GM10266 (cell line): ENCODE measurements around the gene TDG.

Source experiments
- DNase-seq: peaks from one replicate; pipeline ENCODE4 v3.0.0; 2012; ENCODE audit errors: extremely low spot score
- TF ChIP-seq, protein P1 (sequence below): IDR thresholded peaks from 2 replicates; pipeline ENCODE4 v1.5.1; 2012; ENCODE audit warnings: mild to moderate bottlenecking, low read depth; ENCODE audit not compliant: control insufficient read depth, insufficient read depth; ENCODE audit errors: missing control alignments

Gene TDG

DNA sequence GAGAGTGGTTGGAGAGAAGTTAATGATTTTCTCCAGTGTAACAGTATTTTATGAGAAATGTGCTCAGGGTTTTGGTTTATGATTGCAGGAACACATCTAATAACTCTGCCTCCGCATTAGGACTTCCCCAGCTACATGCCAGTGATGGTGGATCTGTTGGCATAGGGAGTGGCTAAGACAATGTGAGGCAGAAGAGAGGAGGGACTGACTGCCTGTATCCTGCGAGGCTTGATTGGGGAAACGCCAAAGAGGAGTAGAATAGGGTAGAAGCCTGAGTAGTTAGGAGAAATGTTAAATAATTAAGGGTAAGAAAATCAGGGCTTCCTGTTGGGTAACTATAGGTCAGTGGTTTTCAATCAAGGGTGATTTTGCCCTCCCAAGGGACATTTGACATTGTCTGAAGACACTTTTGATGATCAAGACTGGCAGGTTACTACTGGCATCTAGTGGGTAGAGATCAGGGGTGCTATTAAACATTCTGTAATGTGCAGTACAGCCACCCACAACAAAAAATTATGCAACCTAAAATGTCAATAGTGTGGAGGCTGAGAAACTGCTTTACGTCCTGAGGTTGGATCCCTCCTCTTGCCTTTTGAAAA, 12.8 kb downstream of the TDG start:
- DNase-seq = no peak

DNA sequence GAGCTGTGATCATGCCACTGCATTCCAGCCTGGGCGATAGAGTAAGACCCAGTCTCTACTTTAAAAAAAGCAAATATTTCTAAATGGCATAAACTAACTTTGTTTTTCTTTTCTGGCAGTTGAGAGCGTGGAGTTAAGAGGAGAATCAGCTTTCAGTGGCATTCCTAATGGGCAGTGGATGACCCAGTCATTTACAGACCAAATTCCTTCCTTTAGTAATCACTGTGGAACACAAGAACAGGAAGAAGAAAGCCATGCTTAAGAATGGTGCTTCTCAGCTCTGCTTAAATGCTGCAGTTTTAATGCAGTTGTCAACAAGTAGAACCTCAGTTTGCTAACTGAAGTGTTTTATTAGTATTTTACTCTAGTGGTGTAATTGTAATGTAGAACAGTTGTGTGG, 21.2 kb downstream of the TDG start:
- no peak for DNase-seq
- TF ChIP-seq, protein P1, sequence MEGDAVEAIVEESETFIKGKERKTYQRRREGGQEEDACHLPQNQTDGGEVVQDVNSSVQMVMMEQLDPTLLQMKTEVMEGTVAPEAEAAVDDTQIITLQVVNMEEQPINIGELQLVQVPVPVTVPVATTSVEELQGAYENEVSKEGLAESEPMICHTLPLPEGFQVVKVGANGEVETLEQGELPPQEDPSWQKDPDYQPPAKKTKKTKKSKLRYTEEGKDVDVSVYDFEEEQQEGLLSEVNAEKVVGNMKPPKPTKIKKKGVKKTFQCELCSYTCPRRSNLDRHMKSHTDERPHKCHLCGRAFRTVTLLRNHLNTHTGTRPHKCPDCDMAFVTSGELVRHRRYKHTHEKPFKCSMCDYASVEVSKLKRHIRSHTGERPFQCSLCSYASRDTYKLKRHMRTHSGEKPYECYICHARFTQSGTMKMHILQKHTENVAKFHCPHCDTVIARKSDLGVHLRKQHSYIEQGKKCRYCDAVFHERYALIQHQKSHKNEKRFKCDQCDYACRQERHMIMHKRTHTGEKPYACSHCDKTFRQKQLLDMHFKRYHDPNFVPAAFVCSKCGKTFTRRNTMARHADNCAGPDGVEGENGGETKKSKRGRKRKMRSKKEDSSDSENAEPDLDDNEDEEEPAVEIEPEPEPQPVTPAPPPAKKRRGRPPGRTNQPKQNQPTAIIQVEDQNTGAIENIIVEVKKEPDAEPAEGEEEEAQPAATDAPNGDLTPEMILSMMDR = no peak

More for the DNA sequence above, 12.8 kb downstream of the TDG start:
- TF ChIP-seq, protein P1 = no peak

DNA sequence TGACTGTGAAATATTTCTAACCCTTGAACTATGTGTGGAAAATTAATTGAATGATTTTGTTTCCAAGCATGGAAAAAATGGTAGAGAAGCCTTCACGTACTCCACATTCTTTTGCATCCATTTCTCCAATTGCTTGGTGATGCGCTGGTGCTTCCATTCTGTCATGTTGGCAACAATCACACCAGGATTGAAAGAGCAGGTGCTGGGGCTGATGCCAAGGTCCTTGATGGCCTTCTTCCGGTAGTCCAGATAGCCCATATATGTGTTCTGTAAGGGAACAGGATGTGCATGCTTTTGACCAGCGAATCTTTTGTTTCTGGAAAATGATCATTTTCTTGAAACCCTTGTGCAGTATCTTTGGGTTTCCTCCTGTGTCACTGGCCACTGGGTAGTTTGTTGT, 28.6 kb downstream of the TDG start:
- TF ChIP-seq, protein P1 = no peak
- no peak for DNase-seq

DNA sequence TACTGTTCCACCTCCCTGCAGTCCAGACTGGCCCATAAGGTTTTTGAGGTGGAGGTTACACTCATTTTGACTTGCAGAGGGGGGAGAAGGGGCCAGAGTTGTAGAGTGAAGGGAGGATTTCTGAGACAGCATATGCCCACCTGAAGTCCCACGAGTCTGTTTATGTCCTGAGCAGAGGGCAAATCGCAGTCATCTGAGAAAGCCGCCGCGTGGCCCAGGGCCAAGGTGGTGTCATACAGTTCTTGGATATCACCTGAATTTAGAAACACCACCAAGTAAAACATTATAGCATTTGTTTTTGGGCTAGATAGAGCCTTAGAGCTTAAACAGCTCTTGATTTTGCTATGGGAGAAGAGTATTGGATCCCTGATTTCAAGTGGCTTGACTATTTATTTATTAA, 30.9 kb downstream of the TDG start:
- no peak for DNase-seq

DNA sequence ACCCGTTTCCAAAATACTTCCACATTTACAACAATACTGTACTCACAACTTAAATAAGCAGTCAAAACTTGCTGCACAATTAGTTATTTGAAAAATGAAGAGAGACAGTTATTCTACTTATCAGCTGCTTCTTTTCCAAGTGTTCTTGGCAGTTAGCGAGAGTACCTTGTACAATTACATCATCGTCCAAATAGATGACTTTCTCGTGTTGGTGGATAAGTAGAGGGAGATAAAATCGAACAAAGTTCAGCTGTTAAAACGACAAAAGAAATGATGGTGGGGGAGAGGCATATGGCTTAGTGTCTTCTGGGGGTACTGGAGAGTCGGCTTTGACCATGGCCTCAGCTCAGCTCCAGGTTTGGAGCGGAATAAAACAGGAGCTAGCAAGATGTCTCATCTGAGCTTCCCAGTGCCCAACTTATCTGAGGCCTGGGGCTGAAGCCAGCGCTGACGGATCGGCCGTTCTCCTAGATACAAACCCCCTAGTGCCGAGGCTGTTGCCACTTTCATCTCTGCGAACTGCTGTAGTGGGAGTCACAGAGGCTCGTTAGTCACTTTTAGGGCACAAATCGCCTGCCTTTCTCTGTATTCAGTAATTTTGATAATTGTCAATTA, 31.7 kb downstream of the TDG start:
- no peak for DNase-seq
- TF ChIP-seq, protein P1 = no peak

More for the DNA sequence above, 30.9 kb downstream of the TDG start:
- TF ChIP-seq, protein P1 = no peak

DNA sequence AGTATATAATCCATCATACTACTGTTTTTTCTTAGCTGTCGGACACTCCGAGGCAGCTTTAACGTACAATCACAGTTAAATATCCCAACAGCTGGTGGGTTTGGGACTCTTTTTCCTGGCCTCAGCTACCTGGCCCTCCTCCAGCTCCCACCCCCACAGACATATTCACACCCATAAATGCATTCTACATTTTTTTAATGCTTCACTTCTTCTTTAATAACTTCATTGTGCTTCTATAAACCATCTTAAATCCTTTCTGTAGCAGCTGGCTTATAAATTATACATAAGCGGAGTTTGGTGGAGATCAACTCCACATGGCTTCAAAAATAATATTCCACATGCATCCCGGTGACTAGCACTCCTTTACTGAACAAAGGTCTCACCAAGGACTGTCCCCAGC, 33.3 kb downstream of the TDG start:
- TF ChIP-seq, protein P1 = no peak
- DNase-seq = no peak

DNA sequence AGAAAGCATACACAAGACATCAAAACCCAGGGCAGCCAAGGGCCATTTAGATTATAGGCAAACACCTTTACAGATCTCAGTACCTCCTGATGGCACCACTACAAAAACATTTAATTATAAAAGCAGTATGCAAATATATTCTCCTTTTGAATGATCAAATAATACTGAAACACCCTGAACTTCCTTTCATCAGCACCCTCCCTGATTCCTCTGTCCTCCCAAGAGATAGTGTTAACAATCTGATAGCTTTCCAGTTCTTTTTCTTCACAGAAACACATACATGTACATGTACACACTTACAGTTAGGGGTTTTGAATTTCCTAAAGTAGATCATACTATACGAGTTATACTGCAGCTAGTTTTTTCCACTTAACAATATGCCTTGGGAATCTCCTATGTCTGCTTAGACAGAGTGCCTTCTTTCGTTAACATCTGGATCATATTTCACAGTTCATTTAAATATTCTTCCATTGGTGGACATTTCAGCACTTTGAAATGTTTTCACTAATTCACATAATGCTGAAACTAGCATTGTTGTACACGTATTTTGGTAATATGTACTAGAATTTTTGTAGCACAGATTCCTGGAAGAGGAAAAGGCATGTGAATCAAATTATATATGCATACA, 35.2 kb downstream of the TDG start:
- DNase-seq = no peak
- TF ChIP-seq, protein P1 = no peak
